Epithelial cell of proximal tubule (primary cell): Measurements from ENCODE around the gene MELTF. TPM values are rescaled to one million over a fixed set of nuclear protein-coding genes. Genes with fewer than 3 reads are reported as not detected.

Source experiments
- DNase-seq: peaks from one replicate; pipeline ENCODE4 v3.0.0-alpha.2; 2011; ENCODE audit warnings: low read depth
- H3K4me3 ChIP-seq: 2 replicates; pipeline ENCODE4 v1.5.1; 2011; ENCODE audit warnings: low read depth, mild to moderate bottlenecking, low read length
- CTCF ChIP-seq: conservative IDR thresholded peaks from 2 replicates; pipeline ENCODE4 v1.5.1; 2012; ENCODE audit warnings: low read depth, mild to moderate bottlenecking, low read length
- total RNA-seq: library from RNA; depleted of rRNA; stranded (reverse); fragments of >200 nt; gene quantifications from 2 replicates; pipeline ENCODE4 v1.2.3, GENCODE V29; 2015

MELTF gene
- total RNA-seq, 1 donor from 2014 or later, result 26.9 TPM

- no peak overlapping the region for H3K4me3 ChIP-seq
- no peak for DNase-seq
- TF ChIP-seq CTCF, result peak; percentile 34
These were observed 43.4 kb downstream of the MELTF start for GRCh38 chr3:196985954-196986885.

GRCh38 chr3:196985298-196985697, 44.3 kb downstream of the MELTF start:
- no peak overlapping the region for H3K4me3 ChIP-seq
- TF ChIP-seq CTCF, result no peak
- no peak for DNase-seq

GRCh38 chr3:196983186-196983585, 46.4 kb downstream of the MELTF start:
- no peak overlapping the region for H3K4me3 ChIP-seq
- no peak for DNase-seq
- no peak for TF ChIP-seq CTCF

GRCh38 chr3:196981657-196982056, 48.0 kb downstream of the MELTF start:
- no peak overlapping the region for H3K4me3 ChIP-seq
- no peak for DNase-seq
- TF ChIP-seq CTCF, result no peak

GRCh38 chr3:196979545-196979944, 50.1 kb downstream of the MELTF start:
- TF ChIP-seq CTCF, result no peak
- no peak overlapping the region for H3K4me3 ChIP-seq
- peak; percentile 85 for DNase-seq

GRCh38 chr3:196976941-196977340, 52.7 kb downstream of the MELTF start:
- H3K4me3 ChIP-seq, result no peak overlapping the region
- no peak for DNase-seq
- no peak for TF ChIP-seq CTCF

GRCh38 chr3:196975349-196975748, 54.3 kb downstream of the MELTF start:
- no peak overlapping the region for H3K4me3 ChIP-seq
- no peak for TF ChIP-seq CTCF
- DNase-seq, result no peak
